ENCODE results near the gene IL21R.

- TF ChIP-seq POLR2A (IDR thresholded peaks at IDR 0.05) (no peak), CTCF (IDR thresholded peaks at IDR 0.05) (no peak), EP300 (IDR thresholded peaks at IDR 0.05) (no peak), POLR2AphosphoS5 (IDR thresholded peaks at IDR 0.05) (no peak)
Observed at GRCh38 chr16:27408602-27409031, 6.6 kb downstream of the IL21R start.
